ENCODE data around the gene C2orf78. TPM values are rescaled to one million over a fixed set of nuclear protein-coding genes. Genes with fewer than 3 reads are reported as not detected.

C2orf78 gene
- polyA plus RNA-seq, 1 of the 3 experiments (the other 2 are of a cell fraction), result 0.02 TPM

- TF ChIP-seq EP300 (IDR thresholded peaks at IDR 0.05; ENCODE audit: borderline replicate concordance in 1 of 2, low read depth in 1 of 2, low read length in 1 of 2) (no peak), FOXJ3 (CRISPR knock-in tag; IDR thresholded peaks at IDR 0.05) (0 out of 2 replicates have a peak, but pooled peaks have one; percentile 46), TAF1 (IDR thresholded peaks at IDR 0.05; ENCODE audit: borderline replicate concordance, low read depth, low read length) (peak; percentile 47; the same call in 1 of the 2 replicates), RCOR1 (IDR thresholded peaks at IDR 0.05; ENCODE audit: low read length) (0 out of 2 replicates have a peak, but pooled peaks have one; percentile 0), MXI1 (IDR thresholded peaks at IDR 0.05; ENCODE audit: low read depth, low read length) (peak; percentile 85), RFX5 (IDR thresholded peaks at IDR 0.05; ENCODE audit: low read length) (no peak), YY1 (IDR thresholded peaks at IDR 0.05; ENCODE audit: low read depth) (no peak; the same call in 1 of the 2 replicates), ELF1 (IDR thresholded peaks at IDR 0.05) (peak; percentile 75; the same call in 1 of the 2 replicates), IRF3 (IDR thresholded peaks at IDR 0.05; ENCODE audit: low read depth, low read length) (0 out of 2 replicates have a peak, but pooled peaks have one; percentile 37)
These were observed 45.0 kb downstream of the C2orf78 start, which contains the start of gene STAMBP (continued) for GRCh38 chr2:73828818-73829570.

GRCh38 chr2:73830871-73831401, 47.0 kb downstream of the C2orf78 start:
- no peaks in the 10 kb centered on the region for H3K9me3 ChIP-seq
- H3K9me2 ChIP-seq, result no peaks in the 10 kb centered on the region
- H3K27ac ChIP-seq (ENCODE audit: low read depth in 2 of 2, low read length in 1 of 2), result peak overlapping the region in 1 of 2 experiments; percentile 88; a peak in 2 of 4 replicates
- H3K4me3 ChIP-seq (ENCODE audit: low read depth in 2 of 2, low read length in 1 of 2), result no peak overlapping the region
- peak overlapping the region; percentile 92 for H3K4me2 ChIP-seq
- H3K36me3 ChIP-seq (replicated peaks in 1 of 2; ENCODE audit: control insufficient read depth in 1 of 2, insufficient read depth in 2 of 2, low read length in 1 of 2), result peaks cover 17 to 37% of the 10 kb centered on the region in 2 experiments
- peaks cover 47% of the 10 kb centered on the region for H3K79me2 ChIP-seq (ENCODE audit: insufficient read depth)
- CTCF ChIA-PET, result no interaction called here
- no peaks in the 10 kb centered on the region for H3K27me3 ChIP-seq (ENCODE audit: insufficient read depth)
- no peaks in the 10 kb centered on the region for H4K20me1 ChIP-seq (ENCODE audit: insufficient read depth)
- WGBS (ENCODE audit: low lambda C conversion rate), result 79% methylated on average over 11 of the region's 11 CpGs
- H2AFZ ChIP-seq (ENCODE audit: low read depth), result no peak overlapping the region
- peaks cover 25% of the 10 kb centered on the region for H3F3A ChIP-seq (replicated peaks; ENCODE audit: insufficient read depth)
- POLR2A ChIA-PET, result no interaction called here
- H3K9ac ChIP-seq, result no peak overlapping the region
- no peak for DNase-seq
- peaks cover 14 to 19% of the 10 kb centered on the region in 2 experiments; a peak in 3 of 4 replicates for H3K4me1 ChIP-seq (ENCODE audit: control insufficient read depth in 1 of 2, insufficient read depth in 2 of 2, low read depth in 1 of 2, low read length in 1 of 2)
- no peak for TF ChIP-seq MEF2A (IDR thresholded peaks at IDR 0.05; ENCODE audit: borderline replicate concordance, low read depth)
- TF ChIP-seq CHD2 (IDR thresholded peaks at IDR 0.05; ENCODE audit: low read length, partially characterized antibody), result no peak
- no peak for TF ChIP-seq YY1 (IDR thresholded peaks at IDR 0.05; ENCODE audit: low read depth)
- TF ChIP-seq USF1 (IDR thresholded peaks at IDR 0.05; ENCODE audit: borderline replicate concordance, low read depth), result no peak
- peak; percentile 85 for TF ChIP-seq PBX3 (IDR thresholded peaks at IDR 0.05)
- no peak for TF ChIP-seq FOXJ3 (CRISPR knock-in tag; IDR thresholded peaks at IDR 0.05)
- no peak for TF ChIP-seq MAX (IDR thresholded peaks at IDR 0.05; ENCODE audit: low read depth)
- peak; percentile 39; the same call in 1 of the 2 replicates for TF ChIP-seq POLR2AphosphoS5 (IDR thresholded peaks at IDR 0.05; ENCODE audit: low read depth, low read length)
- TF ChIP-seq TCF12 (IDR thresholded peaks at IDR 0.05), result peak; percentile 75
- TF ChIP-seq REST (IDR thresholded peaks at IDR 0.05; ENCODE audit: low read depth, low read length), result no peak
- TF ChIP-seq NFIC (IDR thresholded peaks at IDR 0.05; ENCODE audit: borderline replicate concordance), result peak; percentile 81
- no peak for TF ChIP-seq IRF3 (IDR thresholded peaks at IDR 0.05; ENCODE audit: low read depth, low read length)
- peak; percentile 34 for TF ChIP-seq JUND (IDR thresholded peaks at IDR 0.05)
- TF ChIP-seq RAD21 (IDR thresholded peaks at IDR 0.05; ENCODE audit: low read length), result no peak
